GM21786 (cell line): ENCODE results near the gene EXOC3L1.
A peak's percentile ranks its signal among the peaks of the same experiment; 100 is the strongest.

Experiments used
- ATAC-seq: cut with Tn5 transposase; IDR thresholded peaks from one replicate; pipeline ENCODE4 v1.9.1; 2021; ENCODE audit not compliant: unreplicated experiment

The EXOC3L1 gene

GRCh38 chr16:67199011-67199807 lies 9.3 kb upstream of the EXOC3L1 start, which contains the start of gene ELMO3:
TSS of gene ELMO3 (plus strand) at chr16:67199131. CDS start at chr16:67199327, 196 bp downstream.
- no peak for ATAC-seq

DNA sequence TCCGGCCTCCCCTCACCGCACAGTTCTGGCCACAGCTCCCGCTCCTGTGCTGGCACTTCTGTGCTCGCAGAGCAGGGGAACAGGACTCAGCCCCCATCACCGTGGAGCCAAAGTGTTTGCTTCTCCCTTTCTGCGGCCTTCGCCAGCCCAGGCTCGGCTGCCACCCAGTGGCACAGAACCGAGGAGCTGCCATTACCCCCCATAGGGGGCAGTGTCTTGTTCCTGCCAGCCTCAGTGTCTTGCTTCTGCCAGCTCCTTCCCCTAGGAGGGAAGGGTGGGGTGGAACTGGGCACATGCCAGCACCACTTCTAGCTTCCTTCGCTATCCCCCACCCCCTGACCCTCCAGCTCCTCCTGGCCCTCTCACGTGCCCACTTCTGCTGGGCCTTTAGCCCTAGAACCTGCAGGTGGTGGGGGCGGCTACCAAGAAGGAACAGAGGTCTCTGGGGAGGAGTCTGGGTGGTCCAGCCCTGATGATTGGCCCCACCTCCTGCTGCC lies 8.3 kb upstream of the EXOC3L1 start:
- ATAC-seq, result no peak

- ATAC-seq, result no peak
Measured at GRCh38 chr16:67197704-67198103, 7.8 kb upstream of the EXOC3L1 start.

- ATAC-seq, result no peak
Measured at GRCh38 chr16:67196881-67197280, 6.9 kb upstream of the EXOC3L1 start.

DNA sequence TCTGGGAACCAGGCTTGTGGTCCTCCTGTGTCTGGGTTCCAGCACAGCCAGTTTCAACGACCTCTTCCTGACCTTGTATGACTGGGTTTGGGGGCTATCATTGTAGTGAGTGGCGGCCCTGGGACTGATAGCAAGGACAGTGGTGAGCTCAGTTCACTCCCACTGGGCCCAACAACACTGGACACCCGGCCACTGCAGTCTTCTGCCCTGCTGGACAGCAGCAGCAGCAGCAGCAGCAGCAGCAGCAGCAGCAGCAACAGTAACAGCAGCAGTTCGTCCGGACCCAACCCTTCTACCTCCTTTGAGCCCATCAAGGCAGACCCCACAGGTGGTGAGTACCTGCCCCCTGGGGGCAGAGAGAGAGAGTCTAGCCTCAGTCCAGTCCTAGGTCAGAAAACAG lies 5.7 kb upstream of the EXOC3L1 start:
- no peak for ATAC-seq

- ATAC-seq, result no peak
Measured at GRCh38 chr16:67194260-67194659, 4.3 kb upstream of the EXOC3L1 start.

GRCh38 chr16:67193536-67193935 lies 3.6 kb upstream of the EXOC3L1 start:
- no peak for ATAC-seq

GRCh38 chr16:67192781-67193361 lies 2.9 kb upstream of the EXOC3L1 start:
- ATAC-seq, result no peak

GRCh38 chr16:67191995-67192681 lies 2.2 kb upstream of the EXOC3L1 start, which contains the start of gene E2F4:
TSS of gene E2F4 (plus strand) at chr16:67192155. CDS start at chr16:67192228, 73 bp downstream.
- peak; percentile 93 for ATAC-seq

DNA sequence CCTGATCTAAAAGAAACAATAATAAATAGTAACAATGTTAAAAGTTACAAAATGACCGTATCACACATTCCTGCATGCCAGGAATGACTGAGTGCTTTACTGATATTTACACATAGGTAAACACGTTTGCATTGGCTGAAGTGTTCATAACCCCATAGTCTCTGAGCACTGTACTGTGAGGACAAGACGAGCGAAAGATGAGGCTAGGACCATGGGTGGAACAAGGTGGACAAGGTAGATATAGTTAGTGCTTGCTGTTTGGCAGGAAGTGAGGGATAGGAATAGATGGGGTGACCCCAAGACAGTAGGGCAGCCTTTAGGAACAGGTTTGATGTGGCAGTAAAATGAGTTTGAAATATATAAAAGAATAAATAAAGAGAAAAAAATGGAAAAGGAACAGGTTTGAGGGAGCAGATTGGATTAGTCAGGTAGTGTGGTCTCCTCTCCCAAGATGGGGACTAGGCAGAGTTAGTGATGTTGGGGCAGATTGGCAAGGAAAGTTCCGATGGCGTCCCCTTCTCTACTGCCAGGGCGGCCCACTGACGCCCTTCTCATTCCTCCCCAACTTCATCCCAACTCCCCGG lies 1.6 kb upstream of the EXOC3L1 start:
- no peak for ATAC-seq

- no peak for ATAC-seq
Measured at GRCh38 chr16:67190448-67191399, 788 bp upstream of the EXOC3L1 start.

- no peak for ATAC-seq
Measured at GRCh38 chr16:67188798-67189197, 1.1 kb downstream of the EXOC3L1 start.

DNA sequence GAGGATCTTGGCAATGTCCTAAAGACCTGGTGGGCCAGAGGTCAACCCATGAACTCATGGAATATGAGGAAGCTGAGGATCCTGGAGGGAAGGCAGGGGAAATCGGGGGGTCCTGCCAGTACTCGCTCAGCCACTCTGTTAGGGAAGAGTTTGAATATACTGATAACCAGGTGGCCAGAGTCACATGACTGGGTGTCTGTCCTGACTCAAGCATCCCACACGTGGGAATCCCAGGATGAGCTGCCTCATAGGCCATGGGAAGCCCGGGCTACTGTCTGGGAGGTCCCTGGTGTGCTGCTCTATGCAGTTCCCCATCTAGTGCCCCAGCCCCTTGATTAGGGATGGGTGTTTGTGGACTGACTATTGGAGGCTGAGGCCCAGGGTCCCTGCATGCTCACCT lies 1.6 kb downstream of the EXOC3L1 start:
- no peak for ATAC-seq

DNA sequence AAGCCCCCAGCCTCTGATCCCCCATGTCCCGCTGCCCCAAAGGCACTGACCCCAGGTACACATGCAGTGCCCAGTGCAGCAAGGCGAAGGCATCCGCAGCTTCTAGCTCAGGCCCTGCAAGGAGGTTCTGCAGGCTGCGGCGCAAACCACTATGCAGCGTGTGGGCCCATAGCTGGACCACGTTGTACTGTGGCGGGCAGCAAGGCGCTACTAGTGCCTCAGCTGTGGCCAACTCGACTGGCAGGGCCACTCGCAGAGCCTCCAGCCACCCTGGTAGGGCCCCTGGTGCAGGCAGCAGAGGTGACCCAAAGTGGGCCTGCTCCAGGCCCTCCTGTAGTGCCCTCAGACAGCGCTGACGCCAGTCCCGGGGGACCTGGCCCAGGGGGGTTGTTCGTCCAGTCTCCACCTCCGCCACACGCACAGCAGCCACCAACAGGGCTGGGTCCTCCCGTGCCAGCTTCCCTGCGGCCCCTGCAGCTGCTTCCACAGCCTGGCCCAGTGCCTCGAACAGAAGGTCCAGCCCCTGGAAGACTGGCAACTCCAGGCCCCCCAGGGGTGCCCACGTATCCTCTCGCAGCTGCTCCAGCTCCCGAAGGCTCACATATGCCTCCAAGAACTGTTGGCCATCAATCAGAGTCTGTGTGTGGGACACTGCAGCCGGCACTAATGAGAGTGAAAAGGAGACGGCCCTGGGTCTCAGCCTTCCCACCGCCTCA lies 2.6 kb downstream of the EXOC3L1 start:
- no peak for ATAC-seq

DNA sequence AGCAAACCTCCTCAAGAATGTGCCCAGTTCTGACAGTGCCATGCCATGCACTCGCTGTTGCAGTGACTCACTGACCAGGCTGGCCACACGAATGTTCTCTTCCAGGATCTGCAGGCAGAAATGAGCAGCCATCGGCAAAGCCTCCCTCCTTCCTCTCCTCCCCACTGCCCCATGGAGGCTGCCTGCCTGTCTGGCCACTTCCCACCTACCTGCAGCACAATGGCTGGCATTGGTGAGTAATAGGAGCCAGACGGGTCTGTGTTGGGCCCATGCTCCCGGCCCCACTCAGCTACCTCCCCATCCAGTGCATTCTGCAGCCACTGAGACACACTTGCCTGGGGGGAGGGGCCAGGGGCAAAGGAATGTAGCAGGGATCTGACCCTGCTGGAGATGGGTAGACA lies 3.4 kb downstream of the EXOC3L1 start:
- no peak for ATAC-seq

- ATAC-seq, result no peak
Measured at GRCh38 chr16:67185651-67186134, 4.2 kb downstream of the EXOC3L1 start.

- ATAC-seq, result peak; percentile 20
Measured at GRCh38 chr16:67184995-67185650, 4.8 kb downstream of the EXOC3L1 start.

GRCh38 chr16:67184453-67184994 lies 5.4 kb downstream of the EXOC3L1 start:
- no peak for ATAC-seq
